GM12878 (cell line): ENCODE results near the gene MMP14. TPM values are rescaled to one million over a fixed set of nuclear protein-coding genes. Genes with fewer than 3 reads are reported as not detected.

Experiments used
- ATAC-seq: fragments of 200-7000 bp; cut with Tn5 transposase; 3 replicates; pipeline ENCODE4 v1.9.1; 2020; ENCODE audit warnings: mild to moderate bottlenecking, moderate library complexity
- BruUV-seq: library from RNA; stranded (reverse); fragments of 400-500 nt; replicated peaks from 2 replicates; lab custom pipeline; 2021; lab: Mats Ljungman, UMichigan
- CTCF ChIA-PET: fragments of 300-600 bp; sonication (Branson Sonifier 250); formaldehyde crosslinking; extraction: SDS; loops from one replicate; lab custom pipeline; 2021; ENCODE audit warnings: inconsistent platforms; lab: Yijun Ruan, JAX
- POLR2A ChIA-PET: fragments of 350-600 bp; formaldehyde crosslinking; extraction: SDS; loops from one replicate; lab custom pipeline; 2021; ENCODE audit warnings: inconsistent platforms; lab: Charles Lee
- RAD21 ChIA-PET: fragments of 300-600 bp; sonication (Branson Sonifier 250); formaldehyde crosslinking; loops from one replicate; lab custom pipeline; 2023; ENCODE audit warnings: antibody characterized with exemption; ENCODE audit not compliant: unreplicated experiment; lab: Charles Lee
- SMC1A ChIA-PET: fragments of 300-600 bp; sonication (Branson Sonifier 250); formaldehyde crosslinking; loops from one replicate; lab custom pipeline; 2023; ENCODE audit not compliant: unreplicated experiment, uncharacterized antibody; lab: Charles Lee
- DNase-seq: peaks from one replicate; pipeline ENCODE4 v3.0.0-alpha.2; 2011; ENCODE audit warnings: low read depth, low spot score
- FAIRE-seq: peaks from 3 replicates; lab custom pipeline; 2011; peaks lifted over from hg19 to GRCh38; lab: Jason Lieb, UNC
- H2AFZ ChIP-seq: 2 replicates; pipeline ENCODE4 v1.6.0; 2011; ENCODE audit warnings: low read depth, low read length, control low read depth; ENCODE audit not compliant: control insufficient read depth
- H3K27ac ChIP-seq: 2 replicates; pipeline ENCODE4 v1.5.1; 2011; ENCODE audit warnings: control low read depth; ENCODE audit not compliant: control insufficient read depth, insufficient read depth
- H3K27me3 ChIP-seq, 2 experiments: replicated peaks in 1 of 2; 2 replicates each; pipeline versions ENCODE4 v1.6.0 to v1.6.1; 2011; ENCODE audit warnings: low read length in 1 of 2; ENCODE audit not compliant: control insufficient read depth in 2 of 2, insufficient read depth in 2 of 2
- H3K36me3 ChIP-seq, 2 experiments: 2 replicates each; pipeline ENCODE4 v1.5.1; 2011; ENCODE audit warnings: low read length in 1 of 2; ENCODE audit not compliant: control insufficient read depth in 2 of 2, insufficient read depth in 2 of 2
- H3K4me1 ChIP-seq: 2 replicates; pipeline ENCODE4 v1.6.1; 2011; ENCODE audit warnings: mild to moderate bottlenecking, low read length, moderate library complexity, mixed read lengths; ENCODE audit not compliant: control insufficient read depth, insufficient read depth
- H3K4me2 ChIP-seq: 2 replicates; pipeline ENCODE4 v1.6.0; 2011; ENCODE audit warnings: control low read depth; ENCODE audit not compliant: control insufficient read depth, insufficient read depth
- H3K4me3 ChIP-seq: fragments of 200-600 bp; sonication (generic); 2 replicates; pipeline ENCODE4 v1.5.1; 2016
- H3K79me2 ChIP-seq: 2 replicates; pipeline ENCODE4 v1.6.0; 2011; ENCODE audit warnings: low read length; ENCODE audit not compliant: control insufficient read depth, insufficient read depth
- H3K9ac ChIP-seq: 2 replicates; pipeline ENCODE4 v1.8.0; 2011; ENCODE audit warnings: low read length, control low read depth, mixed read lengths; ENCODE audit not compliant: control insufficient read depth, insufficient read depth
- H3K9me3 ChIP-seq: replicated peaks from 3 replicates; pipeline ENCODE4 v1.5.1; 2011; ENCODE audit warnings: mild to moderate bottlenecking, low read length; ENCODE audit not compliant: control insufficient read depth, insufficient read depth
- H4K20me1 ChIP-seq: 2 replicates; pipeline ENCODE4 v1.6.0; 2011; ENCODE audit not compliant: control insufficient read depth, insufficient read depth
- IKZF1 ChIP-seq: fragments of 450-650 bp; conservative IDR thresholded peaks from 2 replicates; pipeline ENCODE4 v1.6.1; 2017; ENCODE audit warnings: antibody characterized with exemption, mild to moderate bottlenecking
- MTA2 ChIP-seq: fragments of 450-650 bp; IDR thresholded peaks from 2 replicates; pipeline ENCODE4 v1.6.1; 2016; ENCODE audit warnings: low read depth, mild to moderate bottlenecking, moderate library complexity
- NFYA ChIP-seq: IDR thresholded peaks from 2 replicates; pipeline ENCODE4 v1.6.1; 2011; ENCODE audit warnings: low read depth, mild to moderate bottlenecking, low read length, improper control_type of control experiment, borderline replicate concordance
- NRF1 ChIP-seq: conservative IDR thresholded peaks from 2 replicates; pipeline ENCODE4 v1.6.1; 2011; ENCODE audit warnings: mild to moderate bottlenecking, low read depth, low read length, improper control_type of control experiment
- PBX3 ChIP-seq: IDR thresholded peaks from 2 replicates; pipeline ENCODE4 v1.6.1; 2011; ENCODE audit warnings: mild to moderate bottlenecking, low read depth, low read length, moderate library complexity; ENCODE audit not compliant: insufficient replicate concordance
- WGBS: methylation state at CpG from one replicate; pipeline ENCODE4 v1.1.6; 2016; ENCODE audit warnings: low lambda C conversion rate; ENCODE audit not compliant: insufficient replicate concordance, insufficient coverage; ENCODE audit errors: missing lambda C conversion rate; 5-methylcytosine and 5-hydroxymethylcytosine counted together
- in situ Hi-C: fragments of 300-500 bp; cut with MboI; formaldehyde crosslinking; loops from 9 replicates; pipeline ENCODE4 v1.14.3; 2018; ENCODE audit warnings: mixed read lengths
- intact Hi-C: fragments of 100-400 bp; cut with micrococcal nuclease; formaldehyde crosslinking; loops from one replicate; pipeline ENCODE4 v1.14.2; 2022; ENCODE audit not compliant: unreplicated experiment
- polyA plus RNA-seq, 11 experiments: library from polyadenylated mRNA; depleted of rRNA in 4 of 11; unstranded in 6 of 11; stranded (reverse) in 5 of 11; fragments of >200 nt; fragmentation: Nextera tagmentation in 4 of 11; fragmentation: Illumina TruSeq in 1 of 11; extraction: Ambion mirVana in 4 of 11; extraction: Trizol in 1 of 11; gene quantifications; 1 replicate in 1 of 11; 2 replicates in 10 of 11; pipeline versions ENCODE4 v1.2.1 to v1.2.3, GENCODE V29; 2011 to 2016; ENCODE audit warnings: inconsistent platforms in 2 of 11, missing spikeins in 2 of 11, low read depth in 1 of 11
- total RNA-seq, 4 experiments: library from RNA; depleted of rRNA in 3 of 4; stranded (reverse); fragments of >200 nt in 3 of 4; fragmentation: Illumina TruSeq in 1 of 4; extraction: Trizol in 1 of 4; gene quantifications; 2 replicates each; pipeline versions ENCODE4 v1.2.1 to v1.2.3, GENCODE V29; 2013 to 2021

MMP14 gene
- total and polyA plus RNA-seq, 10 of the 15 experiments (the other 5 are each of a cell fraction or from before 2014, with no cell fraction given) = 0.31 to 1.9 (median 0.70) TPM; not detected in 2

DNA sequence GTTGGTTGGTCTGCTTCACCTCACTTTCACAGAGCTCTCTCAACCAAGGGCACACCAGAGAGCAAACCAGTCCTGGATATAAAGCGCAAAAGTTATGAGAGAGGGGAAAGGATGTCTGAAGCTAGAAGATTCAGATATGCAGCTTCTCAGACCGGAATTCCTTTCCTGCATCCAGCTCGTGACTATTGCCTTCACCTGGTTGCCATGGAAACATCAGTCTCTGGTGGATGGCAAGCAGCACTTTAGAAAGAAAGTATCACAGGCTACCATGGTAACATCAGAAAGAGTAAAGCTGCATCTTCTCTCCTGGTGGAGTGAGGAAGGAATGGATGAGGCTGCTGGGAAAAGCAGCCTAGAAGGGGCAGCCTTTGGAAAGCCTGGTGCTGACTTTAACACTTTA lies 60.4 kb downstream of the MMP14 start:
- no peak for DNase-seq
- ATAC-seq = no peak
- FAIRE-seq = no peak
- ChIA-PET SMC1A (interaction anchor here (0.6 to 2.6 kb wide), 9 partner anchors 8 to 332 kb away, joined by 3 to 17 read pairs (median 4); partner anchors contain the start of gene MRPL52), RAD21 (interaction anchor here (0.9 to 3.4 kb wide), 4 partner anchors 14 to 74 kb away, joined by 3 to 11 read pairs (median 3); partner anchors contain the start of genes LRP10 and REM2)
- no peak overlapping the region for H3K4me2 ChIP-seq
- TF ChIP-seq NFYA (no peak), MTA2 (no peak), NRF1 (no peak), PBX3 (no peak), IKZF1 (no peak)
- TF ChIP-seq, all 136 proteins: peak for 0
- 100% methylated on average over 3 of the region's 3 CpGs for WGBS
- Histone ChIP-seq H3K27ac (no peak overlapping the region), H3K9ac (no peak overlapping the region), H4K20me1 (no peaks in the 10 kb centered on the region; the same call in 1 of the 2 replicates), H3K9me3 (no peaks in the 10 kb centered on the region), H3K4me3 (no peak overlapping the region), H3K4me1 (no peaks in the 10 kb centered on the region), H2AFZ (no peak overlapping the region), H3K79me2 (no peaks in the 10 kb centered on the region), H3K27me3 (no peaks in the 10 kb centered on the region), H3K36me3 (peaks cover 10 to 11% of the 10 kb centered on the region in 2 experiments)
- ChIA-PET CTCF (interaction anchor here (0.9 to 4.8 kb wide), 9 partner anchors 12 to 326 kb away, joined by 3 to 58 read pairs (median 5); partner anchors contain the start of genes LRP10, OXA1L and RBM23), POLR2A (interaction anchor here (0.6 to 1.2 kb wide), 3 partner anchors 22 to 326 kb away, joined by 3 to 4 read pairs (median 4); no protein-coding TSS in a partner anchor)
- in situ Hi-C loops (loop anchor here (5.0 kb wide), 1 partner anchor 324 kb away; no protein-coding TSS in a partner anchor), intact Hi-C loops (no loop called here)
- BruUV-seq = no TSS peak
